HG03039 (cell line): ENCODE data around the gene RLF.

Source experiments
- ATAC-seq: cut with Tn5 transposase; IDR thresholded peaks from one replicate; pipeline ENCODE4 v1.9.1; 2021; ENCODE audit warnings: mild to moderate bottlenecking, moderate library complexity; ENCODE audit not compliant: unreplicated experiment

The RLF gene

GRCh38 chr1:40267767-40268187 is 106.6 kb downstream of the RLF start:
- ATAC-seq: no peak

GRCh38 chr1:40268211-40268610 is 107.0 kb downstream of the RLF start:
- no peak for ATAC-seq

GRCh38 chr1:40270152-40270834 is 109.1 kb downstream of the RLF start:
- ATAC-seq: no peak

- no peak for ATAC-seq
Observed at GRCh38 chr1:40272653-40273213, 111.5 kb downstream of the RLF start.

- ATAC-seq: no peak
Observed at GRCh38 chr1:40273547-40274166, 112.5 kb downstream of the RLF start.

GRCh38 chr1:40274331-40274730 is 113.1 kb downstream of the RLF start:
- no peak for ATAC-seq

- no peak for ATAC-seq
Observed at GRCh38 chr1:40276122-40276521, 114.9 kb downstream of the RLF start.

GRCh38 chr1:40281853-40282252 is 120.7 kb downstream of the RLF start:
- ATAC-seq: no peak
